H1 (cell line): ENCODE measurements around the gene CRISPLD2.

ENCODE experiments used
- CTCF ChIP-seq, 3 experiments: IDR thresholded peaks; 1 replicate in 2 of 3; 2 replicates in 1 of 3; pipeline versions ENCODE4 v1.5.1 to v1.6.1; 2011; ENCODE audit warnings: low read length in 3 of 3, mild to moderate bottlenecking in 3 of 3, inconsistent platforms in 2 of 3, low read depth in 1 of 3, moderate library complexity in 1 of 3; ENCODE audit not compliant: insufficient read depth in 1 of 3; ENCODE audit errors: control extremely low read depth in 1 of 3
- MAX ChIP-seq: IDR thresholded peaks from 2 replicates; pipeline ENCODE4 v1.6.1; 2012; ENCODE audit warnings: inconsistent platforms
- PHF8 ChIP-seq: fragments of 200-600 bp; sonication (generic); conservative IDR thresholded peaks from 2 replicates; pipeline ENCODE4 v1.7.1; 2012; ENCODE audit warnings: low read depth, mild to moderate bottlenecking, inconsistent platforms, low read length, moderate library complexity
- YY1 ChIP-seq: IDR thresholded peaks from 2 replicates; pipeline ENCODE4 v1.6.1; 2011; ENCODE audit warnings: low read depth, mild to moderate bottlenecking, low read length

- TF ChIP-seq PHF8: no peak
- TF ChIP-seq YY1: no peak
- no peak for TF ChIP-seq CTCF (IDR thresholded peaks at IDR 0.05; ENCODE audit: control extremely low read depth in 1 of 3, insufficient read depth in 1 of 3, low read depth in 1 of 3, low read length in 3 of 3)
- TF ChIP-seq MAX: no peak
These were observed 137.4 kb downstream of the CRISPLD2 start for GRCh38 chr16:84957192-84957591.
